Stomach (tissue), 9 donors: ENCODE measurements around the gene PDF. TPM values are rescaled to one million over a fixed set of nuclear protein-coding genes. Genes with fewer than 3 reads are reported as not detected.

Experiments used
- DNase-seq, 2 donors: peaks; one replicate each; pipeline versions ENCODE4 v3.0.0 to v3.0.0-alpha.2; 2013 to 2019
- H3K27ac ChIP-seq, 5 donors: fragments of 200-600 bp in 4 of 5; sonication (generic) in 4 of 5; one replicate each; pipeline ENCODE4 v1.5.1; 2013 to 2019; ENCODE audit warnings: mild to moderate bottlenecking in 1 of 5, moderate library complexity in 1 of 5
- H3K27me3 ChIP-seq, 3 donors: fragments of 200-600 bp; sonication (generic); one replicate each; pipeline ENCODE4 v1.5.1; 2017 to 2019; ENCODE audit warnings: mixed run types in 1 of 3
- H3K36me3 ChIP-seq, 4 donors: fragments of 200-600 bp; sonication (generic); 1 replicate in 3 of 4; 2 replicates in 1 of 4; pipeline ENCODE4 v1.5.1; 2016 to 2019
- H3K4me1 ChIP-seq, 4 donors: fragments of 200-600 bp; sonication (generic); one replicate each; pipeline ENCODE4 v1.5.1; 2016 to 2019
- H3K4me3 ChIP-seq, 4 donors: fragments of 200-600 bp; sonication (generic) in 3 of 4; one replicate each; pipeline ENCODE4 v1.5.1; 2016 to 2019; ENCODE audit warnings: mild to moderate bottlenecking in 1 of 4
- H3K9me3 ChIP-seq, 4 donors: fragments of 200-600 bp; sonication (generic); one replicate each; pipeline ENCODE4 v1.5.1; 2016 to 2019
- EP300 ChIP-seq: sonication (generic); formaldehyde crosslinking; IDR thresholded peaks from one replicate; pipeline ENCODE4 v1.6.1; 2017; ENCODE audit warnings: antibody characterized with exemption
- POLR2A ChIP-seq, 4 donors: fragments of 450-650 bp; IDR thresholded peaks; one replicate each; pipeline ENCODE4 v1.6.1; 2016; ENCODE audit warnings: antibody characterized with exemption in 4 of 4, control low read depth in 2 of 4, mild to moderate bottlenecking in 1 of 4, moderate library complexity in 1 of 4
- POLR2AphosphoS5 ChIP-seq, 3 donors: sonication (generic); formaldehyde crosslinking; IDR thresholded peaks; one replicate each; pipeline ENCODE4 v1.6.1; 2016; ENCODE audit warnings: antibody characterized with exemption in 3 of 3
- WGBS, 5 donors: extraction: QIAGEN DNeasy Blood & Tissue Kit in 3 of 5; methylation state at CpG; one replicate each; pipeline versions ENCODE4 v1.1.5 to v1.1.7; 2013 to 2018; 5-methylcytosine and 5-hydroxymethylcytosine counted together
- intact Hi-C: fragments of 100-400 bp; cut with DNase I; formaldehyde crosslinking; loops from one replicate; pipeline ENCODE4 v1.15.1; 2023; ENCODE audit warnings: low total_unique reads
- polyA plus RNA-seq, 3 donors: library from polyadenylated mRNA; stranded (reverse); fragments of 200-250 nt; gene quantifications; one replicate each; pipeline ENCODE4 v1.2.3, GENCODE V29; 2013
- total RNA-seq, 5 donors: library from RNA; depleted of rRNA; stranded (reverse); fragments of >200 nt; gene quantifications; one replicate each; pipeline versions ENCODE4 v1.1.0 to v1.2.3, GENCODE V29; 2014 to 2016
- TF ChIP-seq, protein P1 (sequence below), 7 experiments: fragments of 450-650 bp in 4 of 7; fragments of 200-600 bp in 3 of 7; sonication (generic) in 3 of 7; IDR thresholded peaks; one replicate each; pipeline ENCODE4 v1.5.1; 2016 to 2019; ENCODE audit warnings: antibody characterized with exemption in 7 of 7, control low read depth in 2 of 7, mild to moderate bottlenecking in 1 of 7
- donor health status: healthy with polysubstance abuse.
- donor health status: Bipolar disorder and iron deficiency.
- donor health status: healthy.

PDF gene
- total and polyA plus RNA-seq, 8 donors: 1.7 to 131 (median 7.9) TPM; not detected in 1

DNA sequence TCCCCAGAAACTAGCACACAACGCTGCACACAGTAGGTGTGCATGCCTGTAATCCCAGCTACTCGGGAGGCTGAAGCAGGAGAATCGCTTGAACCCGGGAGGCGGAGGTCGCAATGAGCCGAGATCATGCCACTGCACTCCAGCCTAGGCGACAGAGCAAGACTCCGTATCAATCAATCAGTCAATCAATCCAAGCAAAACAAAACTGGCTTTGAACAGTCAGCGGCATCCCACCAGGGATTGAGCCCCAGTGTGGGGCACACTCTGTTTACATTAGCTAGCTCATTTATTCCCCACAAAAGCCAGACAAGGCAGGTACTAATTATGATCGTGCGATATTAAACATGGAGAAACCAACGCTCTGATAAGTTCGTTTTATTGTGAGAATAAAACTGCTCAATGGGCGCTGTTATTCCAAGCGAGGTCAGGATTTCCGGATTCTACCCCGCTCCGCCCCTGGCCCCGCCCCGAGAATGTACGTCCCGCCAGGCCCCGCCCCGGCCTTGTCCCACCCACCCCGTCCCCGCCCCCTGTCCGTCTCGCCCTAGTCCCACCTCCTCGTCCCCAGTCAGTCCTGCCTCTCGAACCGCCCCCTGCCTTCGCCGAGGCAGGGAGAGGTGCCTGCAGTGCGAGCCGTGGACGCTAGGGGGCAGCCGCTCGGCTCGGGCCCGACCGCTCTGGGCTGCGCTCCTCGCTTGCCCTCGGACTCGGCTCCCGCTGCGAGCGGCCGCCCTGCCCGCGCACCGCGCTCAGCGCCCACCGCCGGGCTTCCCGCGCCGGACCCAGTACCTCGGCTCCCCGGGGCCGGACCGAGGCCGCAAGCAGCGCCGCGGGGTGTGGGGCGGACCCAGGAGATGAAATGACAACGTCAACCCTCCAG lies 19.5 kb downstream of the PDF start, which contains the start of gene VPS4A:
TSS of gene VPS4A (plus strand) at position 698 of the 880 bp plus-strand sequence. CDS start at position 860, 162 bp downstream.
- 8 to 19% (median 9%) methylated on average over 34 to 70 of the region's 70 CpGs for WGBS, 5 donors
- TF ChIP-seq, protein P1, sequence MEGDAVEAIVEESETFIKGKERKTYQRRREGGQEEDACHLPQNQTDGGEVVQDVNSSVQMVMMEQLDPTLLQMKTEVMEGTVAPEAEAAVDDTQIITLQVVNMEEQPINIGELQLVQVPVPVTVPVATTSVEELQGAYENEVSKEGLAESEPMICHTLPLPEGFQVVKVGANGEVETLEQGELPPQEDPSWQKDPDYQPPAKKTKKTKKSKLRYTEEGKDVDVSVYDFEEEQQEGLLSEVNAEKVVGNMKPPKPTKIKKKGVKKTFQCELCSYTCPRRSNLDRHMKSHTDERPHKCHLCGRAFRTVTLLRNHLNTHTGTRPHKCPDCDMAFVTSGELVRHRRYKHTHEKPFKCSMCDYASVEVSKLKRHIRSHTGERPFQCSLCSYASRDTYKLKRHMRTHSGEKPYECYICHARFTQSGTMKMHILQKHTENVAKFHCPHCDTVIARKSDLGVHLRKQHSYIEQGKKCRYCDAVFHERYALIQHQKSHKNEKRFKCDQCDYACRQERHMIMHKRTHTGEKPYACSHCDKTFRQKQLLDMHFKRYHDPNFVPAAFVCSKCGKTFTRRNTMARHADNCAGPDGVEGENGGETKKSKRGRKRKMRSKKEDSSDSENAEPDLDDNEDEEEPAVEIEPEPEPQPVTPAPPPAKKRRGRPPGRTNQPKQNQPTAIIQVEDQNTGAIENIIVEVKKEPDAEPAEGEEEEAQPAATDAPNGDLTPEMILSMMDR (IDR thresholded peaks at IDR 0.05): peak in 5 of 7 experiments; percentile 64 to 99 (median 95)
- peak; percentile 67 to 96 (median 82) for TF ChIP-seq POLR2AphosphoS5 (IDR thresholded peaks at IDR 0.05)
- TF ChIP-seq POLR2A (IDR thresholded peaks at IDR 0.05): no peak
- Histone ChIP-seq H3K4me3 (peak within 1 kb of the TSS; percentile 92 to 97 (median 94)), H3K27me3 (no peaks in the 10 kb centered on the region), H3K9me3 (no peaks in the 10 kb centered on the region), H3K36me3 (peaks cover 8 to 24% (median 22%) of the 10 kb centered on the region in 4 donors), H3K4me1 (peaks cover 28 to 48% (median 41%) of the 10 kb centered on the region in 4 donors), H3K27ac (peak within 1 kb of the TSS; percentile 88 to 98 (median 93))
- DNase-seq: peak; percentile 97 to 99
- intact Hi-C loops: no loop called here

DNA sequence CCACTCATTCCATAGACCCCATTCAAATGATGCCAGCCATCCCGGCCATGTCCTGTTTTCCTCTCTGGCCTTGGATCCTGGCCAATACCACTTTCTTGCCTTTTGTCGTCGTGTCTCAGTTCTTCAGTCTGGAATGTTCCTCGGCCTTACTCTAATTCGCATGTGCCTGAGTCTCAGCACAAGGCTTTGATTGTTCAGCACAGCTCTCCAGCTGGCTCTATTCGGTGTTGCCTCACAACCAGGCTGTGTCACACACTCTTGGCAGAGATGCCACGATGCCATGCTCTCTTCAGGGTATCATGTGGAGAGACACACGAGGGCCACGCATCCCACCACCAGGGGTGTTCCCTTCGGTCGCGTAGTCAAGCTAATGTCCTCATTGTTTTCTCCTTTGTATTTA lies 21.1 kb downstream of the PDF start:
- no peaks in the 10 kb centered on the region for H3K27me3 ChIP-seq
- intact Hi-C loops: no loop called here
- peaks cover 13 to 32% (median 26%) of the 10 kb centered on the region in 4 donors for H3K4me1 ChIP-seq
- H3K36me3 ChIP-seq: peaks cover under 1 to 15% (median 13%) of the 10 kb centered on the region in 4 donors
- peak overlapping the region in 1 of 5 donors; percentile 13 for H3K27ac ChIP-seq
- DNase-seq: peak in 1 of 2 donors; percentile 55
- TF ChIP-seq, protein P1 (IDR thresholded peaks at IDR 0.05): no peak
- no peak for TF ChIP-seq POLR2AphosphoS5 (IDR thresholded peaks at IDR 0.05)
- TF ChIP-seq POLR2A (IDR thresholded peaks at IDR 0.05): no peak
- TF ChIP-seq EP300: no peak
- WGBS, 5 donors: 80 to 90% (median 84%) methylated on average over 12 of the region's 12 CpGs
- H3K4me3 ChIP-seq: no peak overlapping the region
- H3K9me3 ChIP-seq: no peaks in the 10 kb centered on the region

DNA sequence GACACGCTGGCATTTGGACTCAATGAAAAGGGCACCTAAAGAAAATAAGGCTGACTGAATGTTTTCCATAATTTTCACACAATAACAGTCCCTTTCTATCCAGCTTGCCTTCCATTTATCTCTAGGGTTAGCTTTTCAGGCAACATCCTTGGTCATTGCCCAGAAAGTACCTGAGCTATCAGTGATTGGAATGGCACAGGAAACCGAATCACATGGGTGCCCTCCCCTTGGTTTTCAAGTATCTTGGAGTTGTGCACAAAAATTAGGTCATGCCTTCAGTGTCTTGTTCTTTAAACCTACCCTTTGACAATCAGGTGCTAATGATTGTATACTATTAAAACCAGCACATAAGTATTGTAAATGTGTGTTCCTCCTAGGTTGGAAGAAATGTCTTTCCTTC lies 22.5 kb downstream of the PDF start:
- no peak overlapping the region for H3K4me3 ChIP-seq
- TF ChIP-seq, protein P1 (IDR thresholded peaks at IDR 0.05): no peak
- TF ChIP-seq EP300: no peak
- TF ChIP-seq POLR2AphosphoS5 (IDR thresholded peaks at IDR 0.05): no peak
- no peak for TF ChIP-seq POLR2A (IDR thresholded peaks at IDR 0.05)
- peaks cover 9 to 18% (median 14%) of the 10 kb centered on the region in 4 donors for H3K4me1 ChIP-seq
- intact Hi-C loops: no loop called here
- 85 to 92% (median 88%) methylated on average over 2 of the region's 2 CpGs for WGBS, 5 donors
- no peaks in the 10 kb centered on the region for H3K9me3 ChIP-seq
- peaks cover 6 to 20% (median 14%) of the 10 kb centered on the region in 4 donors for H3K36me3 ChIP-seq
- H3K27me3 ChIP-seq: no peaks in the 10 kb centered on the region
- DNase-seq: no peak
- no peak overlapping the region for H3K27ac ChIP-seq

DNA sequence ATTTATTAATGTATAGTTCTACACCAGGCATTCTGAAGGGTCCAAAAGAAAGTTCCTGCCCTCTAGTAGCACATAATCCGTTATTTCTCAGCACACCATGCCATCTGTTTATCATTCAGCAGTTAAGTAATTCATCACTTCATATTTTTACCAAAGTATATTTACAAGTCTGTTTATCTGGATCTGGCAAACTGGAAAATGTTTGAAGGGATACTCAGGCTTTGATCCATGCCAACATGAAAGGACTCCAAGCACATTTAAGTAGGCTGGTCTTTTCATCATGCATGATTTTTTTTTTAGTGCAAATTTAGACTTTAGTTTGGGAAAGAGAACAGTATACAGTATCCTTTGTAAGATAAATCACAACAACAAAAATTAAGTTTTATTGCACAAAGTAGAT lies 23.3 kb downstream of the PDF start:
- peaks cover 6 to 26% (median 19%) of the 10 kb centered on the region in 4 donors for H3K36me3 ChIP-seq
- no peaks in the 10 kb centered on the region for H3K27me3 ChIP-seq
- DNase-seq: no peak
- intact Hi-C loops: no loop called here
- H3K27ac ChIP-seq: no peak overlapping the region
- TF ChIP-seq POLR2A (IDR thresholded peaks at IDR 0.05): no peak
- TF ChIP-seq POLR2AphosphoS5 (IDR thresholded peaks at IDR 0.05): no peak
- TF ChIP-seq, protein P1 (IDR thresholded peaks at IDR 0.05): no peak
- TF ChIP-seq EP300: no peak
- WGBS, 5 donors: 21 to 57% (median 45%) methylated on average over 1 of the region's 1 CpG
- no peak overlapping the region for H3K4me3 ChIP-seq
- H3K9me3 ChIP-seq: no peaks in the 10 kb centered on the region
- peaks cover 2 to 10% (median 6%) of the 10 kb centered on the region in 4 donors for H3K4me1 ChIP-seq
